Retina (tissue), 1 donor: Measurements from ENCODE around the gene ATG9A.

ENCODE experiments used
- DNase-seq: peaks from one replicate; pipeline ENCODE4 v3.0.0-alpha.2; 2016

The ATG9A gene

DNA sequence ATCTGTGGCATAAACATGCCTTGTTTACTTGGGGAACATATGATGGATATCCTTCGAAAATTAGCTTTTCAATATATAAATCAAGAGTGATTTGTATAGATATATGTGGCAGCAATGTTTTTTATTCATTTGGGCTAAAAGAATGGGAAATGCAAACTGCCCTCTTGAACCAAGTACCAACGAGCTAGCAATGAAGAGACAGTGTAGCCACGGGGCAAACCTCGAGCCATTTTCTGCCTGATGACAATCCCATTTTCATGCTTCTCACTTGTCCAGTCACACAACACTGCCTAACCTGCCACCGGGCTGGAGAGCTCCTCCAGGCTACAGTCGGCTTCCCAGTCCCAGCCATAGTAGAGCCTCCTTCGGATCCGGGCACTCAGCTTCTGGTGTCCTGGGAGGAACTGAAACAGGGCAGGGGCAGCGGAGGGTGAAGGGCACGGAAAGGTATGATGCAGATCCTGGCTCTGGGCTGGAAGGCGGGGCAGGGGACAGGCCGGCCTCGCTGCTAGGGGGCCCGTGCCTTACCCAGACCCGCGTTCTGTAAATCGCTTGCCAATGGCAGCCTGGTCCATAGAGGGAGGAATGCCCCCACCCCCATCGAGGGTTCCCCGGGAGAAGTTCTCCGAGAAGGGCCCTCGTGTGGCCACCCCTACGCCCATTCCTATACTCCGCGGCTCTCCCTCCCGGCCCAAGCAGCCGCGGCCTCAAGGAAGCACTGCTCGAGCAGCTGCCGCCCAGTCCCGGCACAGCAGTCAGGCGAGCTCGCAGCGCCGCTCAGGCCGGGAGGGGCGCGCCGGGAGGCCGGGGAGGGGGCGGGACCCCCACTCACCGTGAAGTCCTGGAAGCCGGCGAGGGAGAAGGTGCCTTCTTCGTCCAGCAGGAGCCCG lies 53.3 kb downstream of the ATG9A start:
- no peak for DNase-seq

DNA sequence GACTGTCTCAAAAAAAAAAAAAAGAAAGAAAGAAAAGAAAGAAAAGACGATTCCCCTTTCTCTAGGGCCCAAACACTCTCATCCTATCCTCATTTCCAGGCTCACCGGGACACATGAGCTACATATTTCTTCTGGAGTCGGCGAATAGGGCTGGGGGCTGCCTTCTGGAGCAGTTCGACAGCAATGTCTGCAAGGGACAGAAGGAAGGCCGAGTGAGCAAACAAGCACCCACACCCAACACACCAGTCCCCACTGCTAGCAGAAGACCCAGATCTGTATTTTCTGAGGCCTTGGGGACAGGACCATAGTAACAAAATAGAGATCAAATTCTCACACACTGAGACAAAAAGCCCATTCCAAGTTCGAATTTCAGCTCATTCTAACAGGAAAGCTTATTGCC lies 54.0 kb downstream of the ATG9A start:
- no peak for DNase-seq

DNA sequence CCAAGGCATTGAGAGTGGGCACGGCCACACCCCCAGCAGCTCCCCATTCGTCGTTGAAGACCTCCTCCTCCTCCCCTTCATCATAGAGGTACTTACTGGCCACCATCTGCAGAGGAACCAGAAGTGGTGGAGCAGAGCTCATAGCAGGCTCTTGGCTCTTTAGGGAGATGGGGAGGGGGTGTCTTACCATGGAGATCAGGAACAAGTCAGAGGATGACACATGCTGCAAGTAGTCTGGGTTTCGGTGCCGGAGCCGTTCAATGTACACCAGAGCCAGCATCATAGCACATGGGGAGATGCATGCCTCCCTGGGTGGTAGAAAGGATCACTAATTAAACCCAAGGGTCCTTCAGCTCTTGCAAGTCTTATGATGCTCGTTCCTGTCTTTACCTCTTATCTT lies 54.6 kb downstream of the ATG9A start:
- DNase-seq, result no peak

DNA sequence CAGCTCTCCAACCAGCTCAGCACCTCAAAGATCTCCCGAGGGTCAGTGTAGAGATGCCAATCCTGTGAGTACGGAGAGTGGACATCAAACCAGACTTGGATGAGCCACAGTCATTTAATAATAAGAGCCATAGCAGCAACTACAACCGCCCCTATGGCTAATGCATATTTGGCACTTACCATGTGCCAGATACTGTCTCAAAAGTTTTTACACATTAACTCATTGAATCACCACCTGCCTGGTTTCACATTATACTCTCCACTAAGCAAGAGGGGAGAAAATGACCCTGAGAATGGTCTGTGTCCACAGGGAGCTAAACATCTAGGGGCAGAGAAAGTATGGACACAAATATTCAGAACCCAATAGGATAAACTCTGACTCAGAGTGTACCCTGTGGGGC lies 55.3 kb downstream of the ATG9A start:
- DNase-seq, result no peak

DNA sequence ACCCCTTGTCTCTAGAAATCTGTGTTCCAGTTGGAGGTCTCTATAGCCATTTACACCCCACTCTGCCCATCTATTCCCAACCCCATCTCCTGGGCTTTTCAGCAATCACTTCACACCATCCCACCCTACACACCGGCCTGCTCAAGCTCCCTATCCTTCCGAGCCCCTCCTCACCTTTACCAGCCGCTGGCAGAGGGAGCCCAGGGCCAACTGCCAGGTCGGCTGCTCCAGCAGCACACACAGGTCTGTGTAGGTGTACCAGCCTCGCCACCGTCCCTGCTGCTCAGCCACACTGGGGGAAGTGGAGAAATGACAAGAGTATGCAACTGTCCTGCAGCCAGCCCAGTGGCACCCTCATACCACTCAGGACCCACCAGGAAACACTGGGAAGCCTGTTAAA lies 56.3 kb downstream of the ATG9A start:
- DNase-seq, result no peak

DNA sequence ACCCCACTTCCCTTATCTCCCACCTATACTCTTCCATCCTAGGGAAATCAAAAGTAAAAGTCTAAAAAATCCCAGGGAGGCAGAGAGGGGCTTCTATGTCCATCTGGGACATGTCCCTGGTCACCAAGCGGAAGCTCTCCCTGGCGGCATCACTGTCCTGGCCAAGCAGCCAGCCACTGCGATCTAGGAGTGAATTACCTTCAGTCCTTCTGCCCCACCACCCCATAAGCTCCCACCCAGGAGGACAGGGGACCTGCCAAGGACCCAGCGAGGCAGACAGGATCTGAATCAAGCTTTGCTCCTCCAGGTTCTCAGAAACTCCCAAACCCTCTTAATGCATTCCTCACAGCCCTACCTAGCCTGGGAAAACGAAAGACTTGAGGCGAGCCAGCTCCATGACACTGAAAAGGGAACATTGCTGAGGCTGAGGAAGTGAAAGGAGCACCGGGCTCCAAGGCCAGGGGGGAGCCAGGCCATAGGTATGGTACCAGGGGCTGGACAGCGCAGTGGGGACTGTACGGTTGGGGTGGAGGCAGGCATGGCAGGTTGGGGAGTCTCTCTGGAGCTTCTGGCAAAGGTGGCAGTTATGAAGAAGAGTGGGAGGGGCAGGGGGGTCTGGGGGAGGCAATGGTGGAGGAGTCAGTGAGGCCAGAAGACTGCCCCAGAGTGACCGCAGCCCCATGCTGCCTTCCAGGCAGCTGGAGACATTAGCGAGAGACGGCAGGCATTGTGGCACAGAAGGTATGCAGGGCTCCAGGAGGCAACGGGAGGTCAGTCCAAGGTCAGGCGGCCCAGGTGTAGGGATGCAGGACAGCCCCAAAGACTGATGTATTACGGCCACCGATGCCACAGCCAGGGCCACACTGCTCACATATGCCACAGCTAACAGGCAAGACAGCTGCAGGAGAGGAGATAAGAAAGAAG lies 56.9 kb downstream of the ATG9A start:
- DNase-seq, result no peak

DNA sequence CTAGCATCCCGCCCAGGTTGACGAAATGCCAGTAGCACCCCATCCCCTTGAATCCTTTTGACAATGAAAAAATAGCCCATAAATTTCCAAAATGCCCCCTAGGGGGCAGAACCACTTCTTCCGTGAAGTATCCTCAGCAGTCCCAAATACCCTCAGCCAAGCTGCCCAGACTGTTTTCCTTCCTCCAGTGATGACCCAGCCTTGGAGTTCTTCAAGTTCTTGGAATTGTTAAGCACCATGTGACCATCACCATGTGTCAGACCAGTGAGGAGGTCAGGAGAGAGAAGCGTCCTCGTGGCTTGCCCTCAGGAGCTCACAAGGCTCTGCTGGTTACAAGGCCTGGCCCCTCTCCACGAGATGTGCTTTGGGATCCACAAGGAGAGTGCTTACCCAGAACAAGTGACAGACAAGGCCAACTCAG lies 58.2 kb downstream of the ATG9A start:
- peak; percentile 51 for DNase-seq

DNA sequence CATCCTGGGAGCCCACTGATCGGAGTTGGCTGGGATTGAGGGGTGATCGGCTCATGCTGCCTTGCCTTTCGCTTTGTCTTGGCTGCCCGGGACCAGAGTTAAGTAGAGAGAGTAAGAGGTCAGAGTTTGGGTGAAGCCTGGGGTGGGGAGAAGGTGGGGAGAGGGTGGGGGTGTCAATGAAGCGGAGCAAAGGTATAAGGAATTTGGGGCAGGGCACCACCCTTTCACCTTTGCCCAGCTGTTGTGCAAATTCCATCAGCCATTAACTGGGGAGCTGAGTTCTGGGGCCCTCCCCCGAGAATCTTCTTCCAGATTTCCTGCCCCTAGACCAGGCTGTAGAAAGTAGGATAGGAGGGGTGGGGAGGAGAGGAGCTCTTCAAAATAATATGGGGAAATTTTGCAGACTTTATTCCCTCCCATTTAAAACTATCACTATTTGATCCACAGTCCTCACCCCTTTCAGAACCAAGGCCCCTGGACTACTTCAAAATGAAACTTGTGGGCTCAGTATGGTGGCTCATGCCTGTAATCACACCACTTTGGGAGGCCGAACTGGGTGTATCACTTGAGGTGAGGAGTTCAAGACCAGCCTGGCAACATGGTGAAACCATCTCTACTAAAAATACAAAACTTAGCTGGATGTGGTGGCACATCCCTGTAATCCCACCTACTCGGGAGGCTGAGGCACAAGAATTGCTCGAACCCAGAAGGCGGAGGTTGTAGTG lies 59.3 kb downstream of the ATG9A start, which contains the start of gene SLC23A3:
Gene SLC23A3, minus strand, starts transcription at position 100 of the 725 bp plus-strand sequence. Its CDS starts 45 bp downstream, at position 55.
- no peak for DNase-seq
